ENCODE measurements around the gene SSC5D. TPM values are rescaled to one million over a fixed set of nuclear protein-coding genes. Genes with fewer than 3 reads are reported as not detected.
A peak's percentile ranks its signal among the peaks of the same experiment; 100 is the strongest.

Gene SSC5D
- total and polyA plus RNA-seq, 9 of the 15 experiments (the other 6 are each of a cell fraction or from before 2014, with no cell fraction given): 0.04 to 0.71 (median 0.14) TPM; not detected in 2

DNA sequence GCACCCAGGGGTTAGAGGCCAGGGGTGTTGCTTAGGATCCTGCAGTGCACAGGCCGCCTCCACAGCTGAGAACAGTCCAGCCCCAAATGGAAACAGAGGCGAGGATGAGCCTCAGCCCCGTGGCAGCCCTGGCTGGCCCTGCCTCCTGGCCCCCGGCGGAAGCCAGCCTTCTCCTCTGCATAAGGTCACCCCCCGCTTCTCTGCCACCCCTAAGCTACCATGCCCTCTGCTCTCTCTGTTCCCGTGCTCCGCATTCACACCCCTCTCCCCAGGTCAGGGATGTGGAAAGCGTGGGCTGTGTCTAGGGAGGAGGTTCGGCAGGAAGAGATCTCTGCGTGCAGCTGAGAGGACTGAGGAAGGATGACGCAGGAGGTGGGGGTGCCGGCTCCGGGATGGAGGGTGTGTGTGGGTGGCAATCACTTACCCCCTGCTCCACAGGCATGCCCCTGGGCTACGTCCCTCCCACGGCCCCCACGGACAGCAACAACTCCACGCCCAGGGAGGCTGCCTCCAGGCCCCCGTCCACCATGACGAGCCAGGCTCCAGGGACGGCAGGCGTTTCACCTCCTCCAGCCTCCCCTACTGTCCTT, 6.0 kb downstream of the SSC5D start (continued):
- TF ChIP-seq, protein P1, sequence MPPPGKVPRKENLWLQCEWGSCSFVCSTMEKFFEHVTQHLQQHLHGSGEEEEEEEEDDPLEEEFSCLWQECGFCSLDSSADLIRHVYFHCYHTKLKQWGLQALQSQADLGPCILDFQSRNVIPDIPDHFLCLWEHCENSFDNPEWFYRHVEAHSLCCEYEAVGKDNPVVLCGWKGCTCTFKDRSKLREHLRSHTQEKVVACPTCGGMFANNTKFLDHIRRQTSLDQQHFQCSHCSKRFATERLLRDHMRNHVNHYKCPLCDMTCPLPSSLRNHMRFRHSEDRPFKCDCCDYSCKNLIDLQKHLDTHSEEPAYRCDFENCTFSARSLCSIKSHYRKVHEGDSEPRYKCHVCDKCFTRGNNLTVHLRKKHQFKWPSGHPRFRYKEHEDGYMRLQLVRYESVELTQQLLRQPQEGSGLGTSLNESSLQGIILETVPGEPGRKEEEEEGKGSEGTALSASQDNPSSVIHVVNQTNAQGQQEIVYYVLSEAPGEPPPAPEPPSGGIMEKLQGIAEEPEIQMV (tag; conservative IDR thresholded peaks at IDR 0.05; ENCODE audit: low read depth): no peak
- TF ChIP-seq NR4A1 (CRISPR knock-in tag; IDR thresholded peaks at IDR 0.05): no peak
- no peak for TF ChIP-seq NR4A1 (tag; IDR thresholded peaks at IDR 0.05)
- 0 out of 2 replicates have a peak, but pooled peaks have one; percentile 5 for TF ChIP-seq MAFK (IDR thresholded peaks at IDR 0.05; ENCODE audit: low read length)
- TF ChIP-seq TSHZ1 (CRISPR knock-in tag; IDR thresholded peaks at IDR 0.05): no peak
- TF ChIP-seq ELF4 (CRISPR knock-in tag; IDR thresholded peaks at IDR 0.05): no peak
- TF ChIP-seq KDM5B (IDR thresholded peaks at IDR 0.05; ENCODE audit: insufficient replicate concordance, low read depth, low read length): peak; percentile 34
- no peak for TF ChIP-seq MCM5 (IDR thresholded peaks at IDR 0.05; ENCODE audit: low read depth)
- TF ChIP-seq MTA3 (IDR thresholded peaks at IDR 0.05; ENCODE audit: borderline replicate concordance): 0 out of 2 replicates have a peak, but pooled peaks have one; percentile 38
- TF ChIP-seq TCFL5 (CRISPR knock-in tag; conservative IDR thresholded peaks at IDR 0.05): no peak
- no peak for TF ChIP-seq CXXC5 (CRISPR knock-in tag; IDR thresholded peaks at IDR 0.05)
- no peak for TF ChIP-seq ZNF512 (tag; IDR thresholded peaks at IDR 0.05)
- no peak for TF ChIP-seq ZZZ3 (IDR thresholded peaks at IDR 0.05)
- no peak for TF ChIP-seq SP2 (IDR thresholded peaks at IDR 0.05; ENCODE audit: extremely low read depth, low read depth, low read length, poor library complexity, severe bottlenecking)
- no peak for TF ChIP-seq CBX8 (IDR thresholded peaks at IDR 0.05; ENCODE audit: borderline replicate concordance, extremely low read depth, low read depth, low read length, poor library complexity, severe bottlenecking)
- TF ChIP-seq ZNF584 (CRISPR knock-in tag; IDR thresholded peaks at IDR 0.05; ENCODE audit: low read depth): no peak
- TF ChIP-seq HNRNPLL (IDR thresholded peaks at IDR 0.05; ENCODE audit: low read depth, low read length, poor library complexity, severe bottlenecking): peak; percentile 24
- no peak for TF ChIP-seq EZH2 (IDR thresholded peaks at IDR 0.05; ENCODE audit: borderline replicate concordance, low read depth, low read length)
- TF ChIP-seq ETV6 (IDR thresholded peaks at IDR 0.05; ENCODE audit: borderline replicate concordance in 1 of 2, low read depth in 2 of 2, low read length in 1 of 2): no peak
- no peak for TF ChIP-seq ETV6 (CRISPR knock-in tag; IDR thresholded peaks at IDR 0.05; ENCODE audit: borderline replicate concordance)
- TF ChIP-seq ZNF263 (CRISPR knock-in tag; IDR thresholded peaks at IDR 0.05; ENCODE audit: borderline replicate concordance): peak; percentile 68; the same call in 1 of the 2 replicates
- TF ChIP-seq ADNP (tag; IDR thresholded peaks at IDR 0.05): no peak
